Peyer's patch (tissue), 4 donors: ENCODE results near the gene HOXD13. TPM values are rescaled to one million over a fixed set of nuclear protein-coding genes. Genes with fewer than 3 reads are reported as not detected.

Experiments
- DNase-seq, 3 donors: peaks; one replicate each; pipeline ENCODE4 v3.0.0-alpha.2; 2017 to 2019
- H3K27ac ChIP-seq, 4 donors: fragments of 200-600 bp; sonication (generic); one replicate each; pipeline ENCODE4 v1.5.1; 2016 to 2019
- H3K27me3 ChIP-seq, 2 donors: fragments of 200-600 bp; sonication (generic); one replicate each; pipeline ENCODE4 v1.5.1; 2019
- H3K36me3 ChIP-seq, 3 donors: fragments of 200-600 bp; sonication (generic); one replicate each; pipeline ENCODE4 v1.5.1; 2016 to 2019
- H3K4me1 ChIP-seq, 4 donors: fragments of 200-600 bp; sonication (generic); one replicate each; pipeline ENCODE4 v1.5.1; 2016 to 2019
- H3K4me3 ChIP-seq, 4 donors: fragments of 200-600 bp; sonication (generic); 1 replicate in 3 of 4; 2 replicates in 1 of 4; pipeline ENCODE4 v1.5.1; 2016 to 2019; ENCODE audit warnings: mild to moderate bottlenecking in 1 of 4
- H3K9me3 ChIP-seq, 4 donors: fragments of 200-600 bp; sonication (generic); one replicate each; pipeline ENCODE4 v1.5.1; 2016 to 2019; ENCODE audit warnings: mild to moderate bottlenecking in 1 of 4
- CTCF ChIP-seq, 6 experiments: fragments of 450-650 bp in 4 of 6; fragments of 200-600 bp in 2 of 6; sonication (generic) in 1 of 6; IDR thresholded peaks; one replicate each; pipeline ENCODE4 v1.5.1; 2017 to 2019; ENCODE audit warnings: antibody characterized with exemption in 6 of 6, mild to moderate bottlenecking in 3 of 6, moderate library complexity in 1 of 6
- POLR2A ChIP-seq, 2 donors: fragments of 450-650 bp; IDR thresholded peaks; one replicate each; pipeline ENCODE4 v1.5.1; 2017; ENCODE audit warnings: antibody characterized with exemption in 2 of 2, mild to moderate bottlenecking in 2 of 2, moderate library complexity in 2 of 2
- total RNA-seq, 4 donors: library from RNA; depleted of rRNA; stranded (reverse); fragments of >200 nt; gene quantifications; one replicate each; pipeline ENCODE4 v1.1.0, GENCODE V29; 2016

HOXD13 gene
- total RNA-seq, 4 donors from 2014 or later, result not detected

- TF ChIP-seq POLR2A (IDR thresholded peaks at IDR 0.05), result no peak
- TF ChIP-seq CTCF (IDR thresholded peaks at IDR 0.05), result no peak
- Histone ChIP-seq H3K36me3 (no peaks in the 10 kb centered on the region), H3K27ac (peak overlapping the region in 3 of 4 donors; percentile 13 to 97 (median 51)), H3K27me3 (peaks cover 0 to 23% of the 10 kb centered on the region in 2 donors), H3K4me3 (peak overlapping the region; percentile 1 to 63 (median 24)), H3K4me1 (peaks cover 0 to 28% (median 0%) of the 10 kb centered on the region in 4 donors), H3K9me3 (no peaks in the 10 kb centered on the region)
- peak in 1 of 3 donors; percentile 25 for DNase-seq
These were observed 40.0 kb downstream of the HOXD13 start for GRCh38 chr2:176132205-176133171.

GRCh38 chr2:176133389-176133788, 40.9 kb downstream of the HOXD13 start:
- no peak for DNase-seq
- Histone ChIP-seq H3K27ac (peak overlapping the region in 1 of 4 donors; percentile 19), H3K4me3 (no peak overlapping the region), H3K36me3 (no peaks in the 10 kb centered on the region), H3K4me1 (peaks cover 0 to 24% (median 0%) of the 10 kb centered on the region in 4 donors), H3K27me3 (peaks cover 0 to 23% of the 10 kb centered on the region in 2 donors), H3K9me3 (no peaks in the 10 kb centered on the region)
- TF ChIP-seq CTCF (IDR thresholded peaks at IDR 0.05) (no peak), POLR2A (IDR thresholded peaks at IDR 0.05) (no peak)

GRCh38 chr2:176134035-176134434, 41.5 kb downstream of the HOXD13 start:
- H3K4me3 ChIP-seq, result no peak overlapping the region
- no peaks in the 10 kb centered on the region for H3K9me3 ChIP-seq
- H3K27ac ChIP-seq, result no peak overlapping the region
- peaks cover 0 to 18% of the 10 kb centered on the region in 2 donors for H3K27me3 ChIP-seq
- DNase-seq, result no peak
- no peaks in the 10 kb centered on the region for H3K36me3 ChIP-seq
- peaks cover 0 to 18% (median 0%) of the 10 kb centered on the region in 4 donors for H3K4me1 ChIP-seq
- no peak for TF ChIP-seq CTCF (IDR thresholded peaks at IDR 0.05)
- no peak for TF ChIP-seq POLR2A (IDR thresholded peaks at IDR 0.05)

- Histone ChIP-seq H3K9me3 (no peaks in the 10 kb centered on the region), H3K36me3 (no peaks in the 10 kb centered on the region), H3K27ac (peak overlapping the region in 3 of 4 donors; percentile 79 to 88 (median 87)), H3K4me1 (peaks cover 0 to 12% (median 0%) of the 10 kb centered on the region in 4 donors), H3K27me3 (peaks cover 0 to 11% of the 10 kb centered on the region in 2 donors), H3K4me3 (no peak overlapping the region)
- TF ChIP-seq POLR2A (IDR thresholded peaks at IDR 0.05) (no peak), CTCF (IDR thresholded peaks at IDR 0.05) (no peak)
- DNase-seq, result no peak
These were observed 42.5 kb downstream of the HOXD13 start for GRCh38 chr2:176135035-176135440.

- Histone ChIP-seq H3K27me3 (peaks cover 0 to 3% of the 10 kb centered on the region in 2 donors), H3K36me3 (no peaks in the 10 kb centered on the region), H3K4me1 (peaks cover 0 to 18% (median 0%) of the 10 kb centered on the region in 4 donors), H3K4me3 (peak overlapping the region; percentile 32 to 82 (median 62)), H3K9me3 (no peaks in the 10 kb centered on the region), H3K27ac (peak overlapping the region; percentile 68 to 88 (median 83))
- TF ChIP-seq POLR2A (IDR thresholded peaks at IDR 0.05), result no peak
- TF ChIP-seq CTCF (IDR thresholded peaks at IDR 0.05), result peak in 1 of 6 experiments; percentile 10
- DNase-seq, result peak in 2 of 3 donors; percentile 66 to 73
These were observed 44.1 kb downstream of the HOXD13 start for GRCh38 chr2:176136374-176137251.
